Fibroblast of mammary gland (primary cell): ENCODE results near the gene ACSL3.

Experiments
- DNase-seq: peaks from one replicate; pipeline ENCODE4 v3.0.0-alpha.2; 2010; ENCODE audit warnings: low read depth
- H3K4me3 ChIP-seq: 2 replicates; pipeline ENCODE4 v1.5.1; 2011; ENCODE audit warnings: low read depth, mild to moderate bottlenecking, low read length, moderate library complexity; ENCODE audit not compliant: control insufficient read depth
- TF ChIP-seq, protein P1 (sequence below): conservative IDR thresholded peaks from 2 replicates; pipeline ENCODE4 v1.5.1; 2011; ENCODE audit warnings: low read depth, low read length, inconsistent platforms; ENCODE audit not compliant: control insufficient read depth, insufficient read depth

The ACSL3 gene

DNA sequence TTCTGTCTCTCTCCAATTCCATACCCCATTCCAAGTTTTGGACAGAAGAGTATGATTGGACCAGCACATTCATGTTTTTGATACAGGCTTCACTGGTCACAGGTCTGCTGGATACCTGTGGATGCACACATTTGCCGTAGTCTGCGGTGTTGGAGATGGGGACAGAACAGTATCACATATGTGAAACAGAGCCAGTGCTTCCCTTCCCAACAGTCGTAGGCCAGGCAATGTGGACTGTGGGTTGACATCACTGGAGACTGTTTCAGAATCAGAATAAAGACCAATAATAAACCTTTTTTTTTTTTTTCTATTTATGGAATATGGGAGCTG is 18.7 kb downstream of the ACSL3 start:
- H3K4me3 ChIP-seq: no peak overlapping the region
- no peak for DNase-seq
- TF ChIP-seq, protein P1, sequence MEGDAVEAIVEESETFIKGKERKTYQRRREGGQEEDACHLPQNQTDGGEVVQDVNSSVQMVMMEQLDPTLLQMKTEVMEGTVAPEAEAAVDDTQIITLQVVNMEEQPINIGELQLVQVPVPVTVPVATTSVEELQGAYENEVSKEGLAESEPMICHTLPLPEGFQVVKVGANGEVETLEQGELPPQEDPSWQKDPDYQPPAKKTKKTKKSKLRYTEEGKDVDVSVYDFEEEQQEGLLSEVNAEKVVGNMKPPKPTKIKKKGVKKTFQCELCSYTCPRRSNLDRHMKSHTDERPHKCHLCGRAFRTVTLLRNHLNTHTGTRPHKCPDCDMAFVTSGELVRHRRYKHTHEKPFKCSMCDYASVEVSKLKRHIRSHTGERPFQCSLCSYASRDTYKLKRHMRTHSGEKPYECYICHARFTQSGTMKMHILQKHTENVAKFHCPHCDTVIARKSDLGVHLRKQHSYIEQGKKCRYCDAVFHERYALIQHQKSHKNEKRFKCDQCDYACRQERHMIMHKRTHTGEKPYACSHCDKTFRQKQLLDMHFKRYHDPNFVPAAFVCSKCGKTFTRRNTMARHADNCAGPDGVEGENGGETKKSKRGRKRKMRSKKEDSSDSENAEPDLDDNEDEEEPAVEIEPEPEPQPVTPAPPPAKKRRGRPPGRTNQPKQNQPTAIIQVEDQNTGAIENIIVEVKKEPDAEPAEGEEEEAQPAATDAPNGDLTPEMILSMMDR: no peak

DNA sequence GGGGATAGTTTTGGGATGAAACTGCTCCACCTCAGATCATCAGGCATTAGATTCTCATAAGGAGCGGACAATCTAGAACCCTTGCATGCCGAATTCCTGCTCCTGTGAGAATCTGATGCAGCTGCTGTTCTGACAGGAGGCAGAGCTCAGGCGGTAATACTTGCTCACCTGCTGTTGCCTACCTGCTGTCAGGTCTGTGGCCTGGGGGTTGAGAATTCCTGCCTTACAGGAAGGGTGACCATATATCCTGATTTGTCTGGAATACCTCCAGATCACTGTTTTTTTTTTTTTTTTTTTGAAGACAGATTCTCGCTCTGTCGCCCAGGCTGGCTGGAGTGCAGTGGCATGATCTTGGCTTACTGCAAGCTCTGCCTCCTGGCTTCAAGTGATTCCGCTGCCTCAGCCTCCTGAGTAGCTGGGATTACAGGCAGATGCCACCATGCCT is 21.7 kb downstream of the ACSL3 start:
- DNase-seq: no peak
- TF ChIP-seq, protein P1: no peak
- no peak overlapping the region for H3K4me3 ChIP-seq

DNA sequence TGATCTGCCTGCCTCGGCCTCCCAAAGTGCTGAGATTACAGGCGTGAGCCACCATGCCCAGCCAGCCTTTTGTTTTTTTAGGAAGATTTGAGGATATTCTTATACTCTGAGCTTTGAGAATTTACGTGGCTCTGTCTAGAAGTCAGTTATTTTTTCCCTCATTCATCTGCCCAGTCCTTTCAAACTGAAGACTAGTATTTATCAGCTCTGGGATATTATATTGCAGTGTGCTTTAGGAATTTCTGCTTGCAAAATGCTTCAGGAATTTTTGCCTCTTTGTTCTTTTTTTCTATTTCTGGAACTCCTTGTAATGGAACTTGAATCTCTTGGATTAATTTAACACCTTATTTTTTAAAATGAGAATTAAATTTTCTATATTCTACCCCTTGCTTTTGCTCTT is 22.6 kb downstream of the ACSL3 start:
- TF ChIP-seq, protein P1: no peak
- DNase-seq: no peak
- H3K4me3 ChIP-seq: no peak overlapping the region

DNA sequence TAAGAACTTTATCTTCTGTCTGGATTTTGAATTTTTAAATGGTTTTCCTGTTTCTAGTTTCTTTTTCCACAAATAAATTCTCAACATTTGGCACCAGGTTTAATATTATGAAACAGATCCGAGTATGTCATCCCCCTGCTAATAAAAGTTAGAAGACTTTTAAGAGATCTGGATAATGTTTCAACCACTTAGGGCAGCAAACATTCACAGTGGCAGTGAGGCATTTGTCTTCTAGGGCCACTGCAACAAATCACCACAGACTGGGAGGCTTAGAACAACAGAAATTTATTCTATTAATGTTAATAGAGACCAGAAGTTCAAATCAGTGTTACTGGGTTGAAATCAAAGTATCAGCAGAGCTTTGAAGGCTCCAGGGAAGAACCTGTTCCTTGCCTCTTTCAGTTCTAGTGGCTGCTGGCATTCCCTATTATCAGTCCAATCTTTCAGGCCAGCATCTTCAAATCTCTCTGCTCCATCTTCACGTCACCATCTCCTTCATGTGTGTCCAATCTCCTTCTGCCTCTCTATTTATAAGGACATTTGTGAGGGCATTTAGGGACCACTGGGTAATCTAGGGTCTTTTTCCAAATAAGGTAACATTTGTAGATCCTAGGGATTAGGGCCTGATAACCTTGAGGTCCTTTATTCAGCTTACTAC is 23.4 kb downstream of the ACSL3 start:
- TF ChIP-seq, protein P1: no peak
- DNase-seq: peak; percentile 35

DNA sequence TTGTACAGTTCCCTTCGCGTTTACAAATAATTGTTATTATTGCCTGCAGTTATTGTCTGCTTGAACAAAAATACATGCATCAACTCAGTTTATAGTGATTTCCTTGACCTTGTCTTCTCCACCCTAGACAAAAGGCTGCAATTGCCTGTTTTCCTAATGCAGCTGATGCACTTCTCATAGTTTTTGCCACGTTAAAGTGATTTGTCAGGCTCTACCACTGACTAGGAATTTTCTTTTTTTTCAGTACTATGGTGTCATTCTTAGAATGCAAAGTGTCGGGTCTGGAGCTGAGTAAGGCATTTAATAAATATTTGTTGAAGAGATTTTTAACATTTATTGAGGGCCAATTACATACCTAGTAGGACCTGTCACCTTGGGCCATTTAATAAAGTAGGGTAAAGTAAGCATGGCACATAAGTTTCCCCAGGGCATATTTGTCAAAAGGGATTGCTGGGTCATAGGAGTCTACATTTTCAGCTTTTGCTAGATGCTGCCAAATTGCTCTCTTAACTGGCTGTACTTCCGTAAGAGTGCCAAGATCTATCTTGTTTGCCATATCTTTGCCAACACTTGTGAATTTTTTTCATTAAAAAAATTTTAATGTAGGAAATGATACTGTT is 24.1 kb downstream of the ACSL3 start:
- H3K4me3 ChIP-seq: no peak overlapping the region
- TF ChIP-seq, protein P1: no peak
- DNase-seq: no peak

More for the DNA sequence above, 23.4 kb downstream of the ACSL3 start:
- H3K4me3 ChIP-seq: no peak overlapping the region

DNA sequence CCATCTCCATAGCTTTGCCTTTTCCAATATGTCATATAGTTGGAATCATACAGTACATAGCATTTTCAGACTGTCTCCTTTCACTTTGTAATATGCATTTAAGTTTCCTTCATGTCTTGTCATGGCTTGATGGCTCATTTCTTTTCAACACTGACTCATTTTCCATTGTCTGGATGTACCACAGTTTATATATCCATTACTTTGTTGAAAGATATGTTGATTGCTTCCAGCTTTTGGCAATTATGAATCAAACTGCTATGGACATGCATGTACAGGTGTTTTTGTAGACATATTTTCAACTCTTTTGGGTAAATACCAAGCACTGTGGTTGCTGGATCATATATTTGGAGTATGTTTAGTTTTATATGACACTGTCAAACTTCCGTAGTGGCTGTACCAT is 26.3 kb downstream of the ACSL3 start:
- TF ChIP-seq, protein P1: no peak
- DNase-seq: peak; percentile 56
- H3K4me3 ChIP-seq: no peak overlapping the region
